ENCODE data around the gene CACHD1.
"Not testable (repeated sequence)": the region's sequence is repeated elsewhere in the genome, so short reads cannot be mapped to it uniquely, and the experiment has no call there.

The CACHD1 gene

DNA sequence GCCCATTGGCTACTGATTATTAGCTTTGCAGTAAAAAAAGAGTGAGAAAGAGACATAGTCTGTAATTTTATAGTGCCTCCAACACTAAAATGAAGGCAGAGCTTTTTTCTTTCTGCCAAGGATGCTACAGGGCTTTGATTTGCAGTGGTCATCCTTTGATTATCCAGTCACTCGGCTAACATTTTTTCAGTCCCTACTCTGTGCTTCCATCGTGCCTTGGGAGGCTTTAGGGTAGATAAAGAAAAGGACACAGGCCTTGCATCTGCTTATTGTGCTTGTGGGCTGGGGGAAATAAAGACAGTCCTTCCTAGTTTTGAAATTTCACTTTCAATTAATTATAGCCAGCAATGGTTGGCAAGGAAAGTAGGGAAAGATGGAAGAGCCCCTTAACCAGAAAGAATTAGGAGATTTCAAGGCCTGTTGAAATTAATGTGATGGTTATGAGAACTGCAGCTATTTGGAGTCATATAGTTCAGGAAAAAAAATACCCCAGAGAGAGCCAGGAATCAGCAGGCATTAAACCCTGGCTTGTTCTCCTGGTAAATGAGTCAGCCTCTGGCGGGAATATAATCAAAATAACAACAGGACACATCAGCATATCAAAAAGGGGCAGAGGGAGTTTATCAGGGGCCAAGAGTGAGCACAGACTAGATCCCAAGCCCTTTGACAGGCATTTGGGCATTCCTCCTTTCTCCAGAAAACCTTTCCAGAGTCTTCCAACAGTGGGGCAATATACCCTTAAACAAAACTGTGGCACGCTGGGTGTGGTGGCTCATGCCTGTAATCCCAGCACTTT lies 27.4 kb downstream of the CACHD1 start:
- no peak for DNase-seq (ENCODE audit: low read depth in 2 of 2)

DNA sequence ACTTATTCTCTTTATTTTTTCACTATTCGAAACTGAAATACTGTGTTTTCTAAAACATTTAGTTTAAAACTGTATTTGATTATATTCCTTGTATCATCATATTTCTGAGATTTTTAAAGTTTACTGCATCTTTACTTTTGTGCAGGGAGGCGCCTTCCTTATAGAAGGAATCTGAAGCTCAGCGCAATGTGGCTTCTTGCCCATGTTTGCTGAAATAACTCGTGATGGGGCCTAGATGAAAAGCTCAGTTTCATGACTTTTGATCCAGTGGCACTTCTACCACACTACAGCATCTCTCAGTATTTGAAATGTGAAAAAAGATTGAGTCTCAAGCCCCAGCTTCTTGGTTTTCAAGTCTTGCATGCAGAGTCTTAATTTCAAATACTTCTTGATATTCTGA lies 28.4 kb downstream of the CACHD1 start:
- no peak for DNase-seq (ENCODE audit: low read depth in 2 of 2)

DNA sequence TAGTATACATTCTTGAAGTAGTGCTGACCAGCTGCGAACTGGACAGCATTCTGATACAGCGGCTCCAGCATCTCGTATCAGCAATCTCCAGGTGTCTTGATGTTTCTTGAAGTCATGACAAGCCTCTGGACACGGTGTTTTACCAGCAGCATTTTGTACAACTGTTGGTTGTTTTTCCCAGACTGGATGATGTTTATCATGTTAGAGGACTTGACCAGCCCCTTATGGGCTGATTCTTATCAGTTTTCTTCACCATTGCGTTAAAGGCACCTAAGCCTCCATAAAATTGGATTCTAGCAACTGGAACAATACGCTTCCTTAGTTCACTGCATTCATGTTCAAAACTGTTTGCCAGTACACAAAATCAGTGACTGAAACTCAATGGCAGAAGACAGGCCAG lies 29.1 kb downstream of the CACHD1 start:
- DNase-seq (ENCODE audit: low read depth in 2 of 2) = no peak

DNA sequence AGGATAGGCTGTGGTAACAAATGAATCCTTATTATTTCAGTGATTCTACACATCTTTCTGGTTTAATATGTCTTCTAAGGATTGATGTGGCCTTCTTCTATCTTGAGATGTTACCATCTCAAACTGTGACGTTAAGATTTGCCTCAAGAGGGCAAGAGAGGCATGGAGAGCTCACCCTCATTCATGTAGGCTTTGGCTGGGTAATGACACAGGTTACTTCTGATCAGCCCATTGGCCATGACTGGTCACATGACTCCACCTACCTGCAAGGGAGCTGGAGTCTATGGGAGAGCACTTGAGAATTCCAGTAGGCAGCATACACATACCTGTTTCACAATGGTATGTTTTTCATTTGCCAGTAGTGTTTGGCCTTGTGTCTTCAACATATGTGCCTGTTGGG lies 30.0 kb downstream of the CACHD1 start:
- DNase-seq (ENCODE audit: low read depth in 2 of 2) = no peak

DNA sequence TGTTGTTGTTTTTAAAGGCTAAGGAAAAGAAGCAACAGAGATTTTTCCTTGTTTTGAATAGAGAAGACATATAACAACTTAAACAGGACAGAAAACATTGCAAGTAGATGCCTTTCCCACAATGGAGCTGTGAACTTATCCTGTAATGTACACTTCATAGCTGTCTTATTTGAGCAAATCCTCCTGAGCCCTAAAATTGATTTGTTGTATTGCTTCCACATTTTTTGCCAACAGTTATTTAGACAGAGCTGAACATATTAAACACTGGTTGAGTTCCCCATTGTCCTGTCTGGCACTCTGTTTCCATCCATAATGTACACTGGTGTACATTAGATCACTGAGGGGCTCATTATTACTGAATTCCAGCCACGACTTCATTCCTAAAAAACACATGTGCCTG lies 32.2 kb downstream of the CACHD1 start:
- no peak for DNase-seq (ENCODE audit: low read depth in 2 of 2)

DNA sequence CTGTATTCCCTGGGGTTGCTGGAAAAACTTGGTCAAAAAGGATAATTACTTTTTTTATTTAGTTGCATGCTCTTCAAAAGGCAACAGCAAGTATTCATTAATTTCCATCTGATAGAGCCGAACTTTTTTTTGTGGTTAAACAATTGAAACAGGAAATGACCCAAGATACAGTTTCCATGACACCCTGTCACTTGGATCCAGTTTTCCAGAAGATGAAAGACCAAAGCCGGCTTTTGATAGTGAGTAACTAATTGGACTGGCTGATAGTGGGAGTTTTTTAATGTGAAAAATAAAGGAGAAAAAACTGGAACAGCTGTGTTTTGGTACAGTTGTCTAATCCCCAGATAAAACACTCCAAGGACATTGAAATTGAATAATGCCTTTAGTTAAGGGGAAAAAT lies 33.0 kb downstream of the CACHD1 start:
- DNase-seq (ENCODE audit: low read depth in 2 of 2) = no peak

DNA sequence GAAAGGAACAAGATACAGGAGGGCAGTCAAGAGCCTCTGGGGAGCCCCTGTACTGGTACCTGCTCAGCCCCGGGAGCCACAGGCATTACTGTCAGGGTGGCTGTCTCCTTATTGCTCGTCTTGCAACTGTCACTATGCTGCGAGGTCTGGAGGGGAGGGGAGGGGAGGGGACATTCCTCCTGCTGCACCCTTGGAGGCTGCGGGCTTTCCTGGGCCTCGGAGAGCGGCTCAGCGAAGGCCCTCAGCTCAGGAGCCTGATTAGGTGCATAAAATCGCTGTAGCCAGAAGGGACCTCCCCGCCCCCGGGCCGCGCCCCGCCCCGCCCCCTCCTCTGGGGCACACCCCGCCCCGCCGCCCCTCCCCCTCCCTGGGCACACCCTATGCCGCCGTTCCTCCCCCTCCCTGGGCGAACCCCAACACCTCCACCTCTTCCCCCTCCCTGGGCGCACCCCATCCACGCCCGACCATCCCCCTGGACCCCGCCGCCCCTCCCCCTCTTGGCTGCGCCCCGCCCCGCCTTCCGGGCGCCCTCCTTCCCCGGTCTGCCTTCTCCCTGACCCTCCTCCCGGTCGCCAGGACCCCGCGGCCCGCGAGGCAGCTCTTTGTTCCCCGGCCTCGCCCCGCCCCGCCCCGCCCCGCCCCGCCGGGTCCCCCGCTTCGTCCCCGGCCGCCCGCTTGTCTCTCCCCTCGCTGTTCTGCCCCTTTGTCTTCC lies 35.5 kb downstream of the CACHD1 start:
- DNase-seq (ENCODE audit: low read depth in 2 of 2) = no peak

DNA sequence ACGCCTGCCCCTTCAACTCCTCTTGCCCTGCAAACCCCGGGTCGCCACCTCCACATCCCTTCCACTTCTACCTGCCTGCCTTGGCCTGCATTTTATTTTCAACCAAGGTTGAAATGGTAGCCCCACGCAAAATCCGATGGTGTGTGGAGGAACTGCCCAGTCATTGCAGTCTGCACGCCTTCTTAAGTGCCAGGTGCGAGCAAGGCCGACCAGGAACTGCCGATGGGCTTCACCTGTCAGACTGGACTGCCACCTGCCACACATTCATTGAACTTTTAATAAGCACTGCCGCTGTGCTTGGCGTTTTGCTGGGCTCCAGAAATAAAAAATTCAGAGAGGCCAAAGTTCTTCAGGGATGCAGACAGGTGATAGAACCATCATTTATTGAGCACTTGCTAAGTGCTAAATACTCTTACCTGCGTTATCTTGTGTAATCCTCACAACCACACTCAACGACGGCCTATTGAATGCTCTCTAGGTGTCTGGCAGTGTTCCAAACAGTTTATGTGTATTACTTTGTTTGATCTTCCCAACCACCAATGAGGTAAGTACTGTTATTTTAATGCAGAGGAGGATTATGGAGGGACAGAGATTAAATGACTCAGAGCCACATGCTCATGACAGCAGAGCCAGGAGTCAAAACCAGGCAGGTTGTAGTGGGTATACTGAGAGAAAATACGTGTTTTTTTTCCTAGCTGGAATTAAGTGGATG lies 36.2 kb downstream of the CACHD1 start:
- DNase-seq (ENCODE audit: low read depth in 2 of 2) = no peak

DNA sequence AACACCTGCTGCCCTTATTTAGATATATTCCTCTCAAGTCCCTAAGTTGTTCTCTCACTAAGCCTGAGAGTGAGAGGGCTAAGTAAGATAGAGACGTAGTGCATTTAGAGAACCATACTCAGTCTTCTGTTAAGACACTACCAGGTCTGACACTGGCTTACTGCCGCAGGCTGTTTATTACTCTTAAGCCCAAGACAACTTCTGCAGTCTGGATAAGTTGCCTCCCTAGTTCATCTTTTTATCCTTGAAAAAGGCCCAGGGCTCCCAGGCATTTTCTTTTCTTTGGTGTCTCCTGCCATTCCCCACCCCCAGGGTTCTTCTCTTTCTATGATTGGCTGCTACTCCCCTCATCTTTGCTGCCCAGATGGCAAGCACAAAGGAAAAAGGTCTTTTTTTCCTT lies 38.7 kb downstream of the CACHD1 start:
- DNase-seq (ENCODE audit: low read depth in 2 of 2) = no peak

DNA sequence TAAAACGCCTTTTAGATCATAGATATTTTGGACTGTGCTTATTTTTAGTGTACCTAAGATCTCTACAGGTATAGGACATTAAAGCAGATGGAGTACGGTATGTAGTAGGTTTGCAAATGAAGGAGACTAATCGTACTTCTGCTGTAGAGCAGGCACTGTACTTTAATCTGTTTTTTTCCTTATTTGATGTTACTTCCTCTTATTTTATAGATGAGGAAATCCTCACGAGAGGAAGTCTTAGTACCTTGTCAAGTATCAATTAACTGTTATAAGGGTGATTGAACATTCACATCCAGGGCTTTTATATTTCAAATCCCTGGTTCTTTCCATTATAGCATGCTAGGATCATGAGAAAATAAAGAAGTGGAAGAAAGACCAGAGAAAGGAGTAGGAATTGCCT lies 41.1 kb downstream of the CACHD1 start:
- no peak for DNase-seq (ENCODE audit: low read depth in 2 of 2)

DNA sequence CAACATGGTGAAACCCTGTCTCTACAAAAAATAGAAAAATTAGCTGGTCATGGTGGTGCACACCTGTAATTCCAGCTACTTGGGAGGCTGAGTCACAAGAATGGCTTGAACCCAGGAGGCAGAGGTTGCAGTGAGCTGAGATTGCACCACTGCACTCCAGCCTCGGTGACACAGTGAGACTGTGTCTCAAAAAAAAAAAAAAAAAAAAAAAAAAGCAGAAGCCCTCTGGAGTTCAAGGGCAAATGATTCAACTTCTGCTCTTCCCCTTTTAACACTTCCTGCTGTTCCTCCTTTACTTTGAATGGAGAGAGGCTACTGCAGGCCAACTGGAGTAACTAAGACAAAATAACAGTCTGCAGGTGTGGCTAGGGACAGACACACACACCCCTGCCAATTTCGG lies 42.3 kb downstream of the CACHD1 start:
- DNase-seq (ENCODE audit: low read depth in 2 of 2) = not testable (repeated sequence)

DNA sequence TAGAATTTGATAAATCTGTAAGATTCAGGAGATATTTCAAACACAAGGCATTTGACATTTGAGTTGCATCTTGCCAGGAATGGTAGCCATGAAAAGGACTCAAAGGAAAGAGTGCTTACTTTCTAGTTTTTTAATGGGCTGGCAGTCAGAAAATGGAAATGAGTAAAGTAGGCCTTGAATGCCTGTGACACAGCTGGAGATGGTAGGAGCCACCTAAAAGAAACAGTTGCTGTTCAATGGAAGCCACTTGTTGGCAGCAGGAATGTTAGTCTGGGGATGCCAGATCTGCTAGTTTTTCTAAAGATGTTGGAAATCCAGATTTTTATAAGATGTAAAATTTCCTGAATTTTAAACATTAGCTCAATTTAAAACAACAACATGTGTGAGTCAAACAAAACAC lies 43.6 kb downstream of the CACHD1 start:
- no peak for DNase-seq (ENCODE audit: low read depth in 2 of 2)

DNA sequence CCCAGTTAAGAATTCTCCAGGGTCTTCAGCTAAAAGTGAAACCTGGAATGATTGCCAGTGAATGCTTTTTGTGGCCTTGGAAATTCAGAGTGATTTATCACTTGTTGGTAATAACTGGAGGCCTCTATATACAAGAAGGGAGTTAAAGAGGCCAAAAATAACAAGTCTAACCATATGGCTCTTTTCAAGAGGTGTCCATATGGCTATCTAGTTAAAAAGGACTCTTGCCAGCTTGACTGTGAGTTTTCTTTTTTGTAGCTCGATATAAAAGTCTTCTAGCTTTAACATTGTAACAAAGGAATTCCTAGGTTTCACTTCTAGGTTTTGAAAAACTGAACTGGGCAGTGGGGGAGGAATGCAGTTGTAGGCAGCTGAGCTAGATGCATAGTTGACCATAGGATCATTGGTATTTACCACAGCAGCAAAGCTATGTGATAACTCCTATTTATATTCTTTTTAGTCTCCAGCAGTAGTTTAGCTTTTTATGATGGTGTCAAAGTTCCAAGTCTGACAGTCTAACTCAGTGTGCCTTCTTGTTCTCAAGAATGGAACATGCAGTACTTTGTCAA lies 44.4 kb downstream of the CACHD1 start:
- peak; percentile 92 for DNase-seq (ENCODE audit: low read depth in 2 of 2)

DNA sequence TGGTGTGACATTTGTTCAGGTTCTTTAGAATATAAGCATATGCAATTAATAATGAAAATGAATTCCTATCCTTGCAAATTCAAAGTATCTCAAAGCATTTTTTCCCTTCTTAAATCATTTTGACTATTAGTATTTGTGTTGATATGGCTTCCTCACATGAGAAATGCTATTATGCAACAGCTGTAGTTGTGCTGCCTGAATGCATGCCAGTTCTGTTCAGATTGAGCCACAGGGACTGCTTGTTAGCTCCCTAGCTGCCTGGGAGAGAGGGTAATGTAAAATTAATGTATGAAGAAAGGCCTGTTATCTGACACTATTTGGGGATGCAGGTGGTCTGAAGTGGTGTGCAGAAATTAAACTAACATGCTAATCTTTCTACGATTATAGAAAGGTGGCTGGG lies 45.5 kb downstream of the CACHD1 start:
- peak; percentile 84 for DNase-seq (ENCODE audit: low read depth in 2 of 2)

DNA sequence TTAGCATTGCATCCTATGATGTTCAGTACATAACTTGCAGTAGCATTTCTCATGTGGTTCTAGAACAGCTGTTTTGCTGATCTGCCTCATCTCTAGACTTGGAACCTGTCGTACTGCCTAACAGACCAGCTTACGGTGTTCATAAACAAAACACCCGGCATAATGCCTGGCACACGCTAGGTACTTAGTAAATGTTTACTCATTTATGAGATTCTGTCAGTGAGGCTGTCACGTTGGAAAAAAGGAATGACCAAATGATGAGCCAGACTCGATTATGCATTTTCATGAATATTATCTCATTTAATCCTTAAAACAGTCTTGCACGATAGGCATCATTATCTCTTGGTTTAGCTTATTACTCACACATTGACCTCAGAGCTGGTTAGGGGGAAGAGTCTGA lies 46.4 kb downstream of the CACHD1 start:
- DNase-seq (ENCODE audit: low read depth in 2 of 2) = no peak

DNA sequence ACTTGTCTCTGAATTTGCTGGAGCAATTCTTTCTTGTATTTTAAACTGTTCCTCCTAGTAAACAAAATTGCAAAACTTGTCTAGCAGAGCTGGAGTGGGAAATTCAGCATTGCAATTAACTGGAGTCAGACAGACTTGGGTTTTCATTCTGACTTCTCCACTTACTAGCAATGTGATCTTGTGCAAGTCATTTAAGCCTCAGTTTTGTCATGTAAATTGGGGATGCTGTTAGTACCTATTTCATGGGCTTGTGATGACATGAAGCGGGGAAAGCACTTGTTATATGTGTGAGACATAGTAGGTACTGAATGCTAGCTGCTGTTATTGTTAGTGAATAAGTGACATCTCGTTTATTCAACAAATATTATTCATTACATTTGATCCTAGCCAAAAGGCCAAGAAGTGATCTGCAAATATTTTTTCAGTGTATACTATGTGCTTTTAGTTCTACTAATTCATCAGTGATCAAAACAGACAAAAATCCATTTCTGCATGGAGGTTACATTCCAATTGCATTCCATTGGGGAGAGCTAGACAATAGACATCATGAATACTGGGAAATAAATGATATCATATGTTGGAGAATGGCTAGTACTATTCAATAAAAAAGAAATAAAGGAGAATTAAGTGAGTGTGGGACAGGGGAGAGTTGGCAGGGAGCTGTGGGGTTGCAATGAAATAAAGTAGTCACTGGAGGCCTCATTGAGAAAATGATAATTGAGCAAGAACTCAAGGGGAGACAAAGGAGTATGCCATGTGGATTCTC lies 47.1 kb downstream of the CACHD1 start:
- DNase-seq (ENCODE audit: low read depth in 2 of 2) = peak; percentile 72 to 76

DNA sequence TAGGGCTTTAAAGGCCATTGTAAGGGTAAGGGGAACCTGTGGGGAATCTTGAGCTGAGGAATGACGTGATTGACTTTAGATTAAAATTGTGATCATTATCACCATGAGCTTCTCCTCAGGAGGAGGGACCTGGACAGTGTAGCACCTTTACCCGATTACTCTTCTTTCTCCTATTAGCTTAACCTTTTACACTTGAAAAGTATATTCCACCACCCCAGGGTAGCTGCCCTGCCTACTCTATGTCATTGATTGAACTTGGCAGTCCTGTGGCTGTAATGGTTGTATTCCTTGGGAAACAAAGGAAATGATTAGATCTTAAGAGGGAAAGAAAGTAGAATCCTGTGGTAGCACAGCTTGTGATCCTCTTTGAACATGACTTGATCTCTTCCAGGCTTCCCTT lies 47.7 kb downstream of the CACHD1 start:
- no peak for DNase-seq (ENCODE audit: low read depth in 2 of 2)

DNA sequence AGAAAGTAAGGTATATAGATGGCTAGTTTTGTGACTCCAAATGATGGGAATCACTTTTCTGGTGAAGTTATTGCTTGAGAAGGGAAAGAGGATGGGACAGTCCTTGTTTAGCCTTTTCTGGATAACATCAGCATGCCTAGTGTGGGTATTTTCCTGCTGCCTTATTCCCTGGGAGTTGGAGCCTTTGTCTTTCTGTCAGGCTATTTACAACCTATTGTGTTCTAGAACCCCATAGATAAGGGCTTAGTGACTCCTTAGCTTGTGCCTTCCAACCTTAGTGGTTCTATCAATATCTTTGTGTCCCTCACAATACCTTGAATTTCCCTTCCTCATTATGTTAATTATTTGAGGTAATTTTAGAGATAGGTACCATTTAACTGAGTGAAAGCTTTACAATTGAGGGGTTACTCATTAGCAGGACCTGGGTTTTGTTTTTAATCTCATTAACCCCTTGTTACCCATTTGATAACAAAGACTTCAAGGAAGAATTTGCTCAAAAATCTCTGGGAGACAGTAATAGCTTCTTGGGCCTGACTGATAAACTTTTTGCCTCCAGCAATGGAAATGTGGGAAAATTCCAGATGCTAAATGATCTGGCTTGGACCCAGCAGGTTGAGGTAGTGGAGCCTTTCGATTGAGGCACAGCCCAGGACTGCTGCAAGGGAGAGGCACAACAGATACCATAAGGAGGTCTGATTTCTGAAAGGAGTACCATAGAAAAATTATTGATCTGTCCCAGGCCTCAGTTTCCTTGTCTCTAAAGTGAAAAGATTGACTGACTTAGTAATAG lies 49.0 kb downstream of the CACHD1 start:
- no peak for DNase-seq (ENCODE audit: low read depth in 2 of 2)

DNA sequence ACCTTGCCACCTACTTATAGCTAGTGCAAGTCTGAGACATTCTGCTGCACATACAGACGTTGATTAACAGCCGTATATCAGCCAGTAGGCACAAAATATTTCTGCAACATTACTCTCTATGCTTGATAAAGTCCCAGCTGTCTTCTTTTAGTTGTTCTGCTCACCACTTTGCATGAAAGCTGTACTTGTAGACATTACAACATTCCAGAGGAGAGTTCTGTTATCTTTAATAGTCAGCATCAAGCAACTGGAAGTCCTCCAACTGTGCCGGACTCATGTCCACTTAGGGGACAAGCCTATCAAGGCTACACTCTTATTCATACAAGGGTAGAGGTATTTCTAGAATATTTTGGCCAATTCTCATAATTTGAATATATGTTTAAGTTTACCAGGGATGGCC lies 50.0 kb downstream of the CACHD1 start:
- DNase-seq (ENCODE audit: low read depth in 2 of 2) = no peak

DNA sequence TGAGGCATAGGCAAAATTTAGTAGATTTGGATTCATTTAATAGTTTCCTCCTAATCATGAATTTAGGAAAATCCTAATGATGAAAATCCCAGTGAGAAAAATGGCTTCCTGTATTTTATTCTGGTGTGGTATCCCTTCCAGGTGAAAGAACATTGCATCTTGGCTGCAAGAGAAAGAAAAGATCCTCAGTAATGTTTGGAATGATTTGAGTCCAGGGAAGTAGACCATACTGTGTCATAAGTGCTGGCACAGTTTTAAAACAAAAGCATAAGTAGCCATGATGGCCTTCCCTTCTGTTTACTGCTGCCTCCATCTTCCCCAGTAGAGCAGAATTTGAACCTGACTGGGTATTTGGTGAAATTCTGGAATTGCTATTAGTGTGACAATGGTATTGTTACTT lies 52.8 kb downstream of the CACHD1 start:
- DNase-seq (ENCODE audit: low read depth in 2 of 2) = no peak

Data from fibroblast of skin of left quadriceps (primary cell).